ENCODE results near the gene AUTS2.

The AUTS2 gene

GRCh38 chr7:69847921-69848612 lies 249.8 kb downstream of the AUTS2 start:
- no peak for DNase-seq (ENCODE audit: low read depth in 2 of 2)

DNA sequence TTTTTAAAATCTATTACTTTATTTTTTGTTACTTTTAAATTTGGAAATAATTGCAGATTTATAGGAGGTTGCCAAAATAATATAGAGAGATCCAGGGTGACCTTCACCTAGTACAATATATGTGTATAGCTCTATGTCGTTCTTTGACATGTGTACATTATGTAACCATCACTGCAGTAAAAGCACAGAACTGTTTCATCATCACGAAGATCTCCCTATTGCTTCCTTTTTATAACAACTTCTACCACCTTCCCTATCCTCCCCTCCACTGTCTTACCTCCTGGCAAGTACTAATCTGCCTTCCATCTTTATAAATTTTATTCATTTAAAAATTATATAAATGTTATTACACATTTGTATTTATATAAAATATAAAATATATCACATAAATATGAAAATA lies 251.0 kb downstream of the AUTS2 start:
- no peak for DNase-seq (ENCODE audit: low read depth in 2 of 2)

GRCh38 chr7:69857014-69857413 lies 258.7 kb downstream of the AUTS2 start:
- no peak for DNase-seq (ENCODE audit: low read depth in 2 of 2)

- DNase-seq (ENCODE audit: low read depth in 2 of 2) = no peak
These were observed 260.2 kb downstream of the AUTS2 start for GRCh38 chr7:69858471-69858870.

- no peak for DNase-seq (ENCODE audit: low read depth in 2 of 2)
These were observed 261.1 kb downstream of the AUTS2 start for GRCh38 chr7:69859342-69859741.

GRCh38 chr7:69860486-69860885 lies 262.2 kb downstream of the AUTS2 start:
- DNase-seq (ENCODE audit: low read depth in 2 of 2) = no peak

DNA sequence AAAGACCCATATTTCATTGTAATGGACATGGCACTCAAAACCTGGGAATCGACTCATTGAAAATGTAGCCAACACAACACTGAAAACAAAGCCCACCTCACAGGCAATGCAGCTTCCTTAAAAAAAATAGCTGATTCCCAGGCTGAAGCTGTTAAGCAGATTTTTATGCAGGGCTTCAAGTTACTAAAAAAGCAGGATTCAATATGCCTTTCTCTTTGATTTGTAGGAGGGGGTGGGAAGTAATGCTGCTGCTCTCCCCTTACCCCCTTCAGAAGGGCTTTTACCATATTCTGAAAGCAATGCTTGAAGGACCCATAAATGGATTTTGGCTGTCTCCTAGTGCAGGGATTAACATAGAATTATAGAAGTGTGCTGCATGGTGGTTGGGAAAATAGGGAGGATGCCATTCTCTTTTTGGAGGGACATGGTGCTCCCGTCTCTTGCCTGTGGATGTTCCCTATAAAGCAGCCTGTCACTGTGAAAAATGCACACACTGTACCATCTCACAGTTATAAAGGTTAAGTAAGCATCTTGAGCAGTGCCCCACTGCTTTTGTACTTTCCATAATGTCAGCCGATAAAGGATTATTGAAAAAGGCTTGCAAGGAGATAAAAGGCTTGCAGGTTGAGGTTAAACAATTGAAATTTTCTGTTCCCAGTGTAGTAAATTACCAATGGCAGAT lies 262.8 kb downstream of the AUTS2 start:
- DNase-seq (ENCODE audit: low read depth in 2 of 2) = no peak

GRCh38 chr7:69862413-69863064 lies 264.3 kb downstream of the AUTS2 start:
- DNase-seq (ENCODE audit: low read depth in 2 of 2) = no peak

DNA sequence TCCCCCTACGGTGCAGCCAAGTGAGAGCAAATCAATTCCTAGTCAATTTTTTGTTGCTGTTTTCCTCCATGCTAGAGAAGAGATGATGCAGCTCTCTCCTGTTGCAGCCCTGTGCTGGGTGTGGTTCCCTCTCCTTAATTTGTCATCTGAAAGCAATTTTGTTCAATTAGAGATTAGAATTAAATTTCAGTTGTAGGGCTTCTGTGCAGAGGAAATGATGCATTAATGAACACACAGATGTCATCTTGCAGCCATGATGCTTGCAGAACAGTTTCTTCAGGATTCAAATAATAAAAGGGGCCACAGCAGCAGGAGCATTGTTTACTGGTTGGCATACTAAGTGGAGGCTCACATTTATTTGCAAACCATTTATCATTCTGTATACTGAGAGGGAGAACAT lies 266.0 kb downstream of the AUTS2 start:
- DNase-seq (ENCODE audit: low read depth in 2 of 2) = no peak

GRCh38 chr7:69864822-69865221 lies 266.5 kb downstream of the AUTS2 start:
- no peak for DNase-seq (ENCODE audit: low read depth in 2 of 2)

DNA sequence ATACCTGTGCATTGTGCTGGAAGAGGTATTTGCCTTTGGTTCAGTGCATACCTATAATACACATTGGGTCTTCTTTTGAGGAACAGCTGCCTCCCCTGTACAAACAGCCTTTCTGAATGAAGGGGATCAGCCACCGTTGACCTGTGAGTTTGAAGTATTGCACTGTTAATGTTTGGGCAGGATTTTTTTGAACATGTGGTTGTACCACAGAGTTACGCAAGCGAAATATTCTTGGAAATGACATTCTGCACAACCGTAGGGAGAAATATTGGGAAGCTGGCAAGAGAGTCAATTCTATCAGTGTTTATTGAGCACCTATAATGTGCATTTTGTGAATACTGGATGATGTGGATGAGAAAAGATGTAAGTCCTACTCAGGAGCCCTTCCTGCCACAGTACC lies 270.6 kb downstream of the AUTS2 start:
- DNase-seq (ENCODE audit: low read depth in 2 of 2) = no peak

DNA sequence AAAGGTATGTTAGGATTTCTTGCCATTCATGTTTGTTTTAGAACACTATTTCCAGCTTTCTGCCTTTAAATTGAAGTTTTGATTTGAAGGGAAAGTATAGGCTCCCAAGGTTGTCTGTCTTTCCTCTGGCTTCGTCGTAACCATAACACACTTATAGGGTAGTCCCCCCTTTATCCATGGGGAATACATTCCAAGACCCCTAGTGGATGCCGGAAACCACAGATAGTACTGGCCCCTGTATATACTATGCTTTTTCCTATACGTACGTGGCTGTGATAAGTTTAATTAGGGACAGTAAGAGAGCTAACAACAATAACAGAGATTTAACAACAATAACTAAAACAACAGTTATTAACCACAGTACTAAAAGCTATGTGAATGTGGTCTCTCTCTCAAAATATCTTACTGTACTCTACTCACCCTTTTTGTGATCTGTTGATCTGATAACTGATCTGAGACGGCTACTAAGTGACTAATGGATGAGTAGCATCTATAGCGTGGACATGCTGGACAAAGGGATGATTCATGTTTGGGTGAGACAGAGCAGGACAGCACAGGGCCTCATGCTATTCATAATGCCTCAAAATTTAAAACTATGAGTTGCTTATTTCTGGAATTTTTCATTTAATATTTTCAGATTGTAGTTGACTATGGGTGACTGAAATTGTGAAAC lies 273.1 kb downstream of the AUTS2 start:
- no peak for DNase-seq (ENCODE audit: low read depth in 2 of 2)

DNA sequence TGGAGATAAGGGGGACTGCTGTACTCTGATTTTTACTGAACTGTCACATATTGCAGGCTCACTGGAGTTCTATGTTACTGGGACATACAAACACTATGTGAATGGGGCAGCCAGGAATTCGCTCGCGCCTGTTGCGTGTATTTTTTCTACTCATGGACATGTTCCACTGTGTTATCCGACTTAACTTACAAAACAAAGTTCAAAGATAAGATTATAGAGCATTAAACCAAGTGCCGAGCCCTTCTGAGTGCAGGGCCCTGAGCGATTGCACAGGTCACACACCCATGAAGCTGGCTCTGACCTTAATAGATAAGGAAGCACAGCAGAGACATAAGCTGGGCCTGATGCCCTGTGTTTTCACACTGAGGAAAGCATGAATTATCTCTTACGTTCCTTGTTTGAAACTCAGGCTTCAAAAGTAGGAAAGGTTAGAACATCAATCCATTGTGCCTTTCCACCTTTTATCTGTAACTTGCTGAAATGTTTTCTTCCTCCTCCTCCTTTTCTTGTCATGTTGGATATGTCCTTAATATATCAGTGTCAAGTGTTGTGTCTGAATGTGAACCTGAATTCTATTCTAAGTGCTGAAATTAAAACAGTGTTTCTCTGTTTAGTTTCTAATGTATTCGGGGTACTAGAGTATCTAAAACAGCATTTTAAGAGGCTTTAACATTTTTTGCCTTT lies 273.8 kb downstream of the AUTS2 start:
- DNase-seq (ENCODE audit: low read depth in 2 of 2) = no peak

- DNase-seq (ENCODE audit: low read depth in 2 of 2) = no peak
These were observed 275.2 kb downstream of the AUTS2 start for GRCh38 chr7:69873512-69873911.

DNA sequence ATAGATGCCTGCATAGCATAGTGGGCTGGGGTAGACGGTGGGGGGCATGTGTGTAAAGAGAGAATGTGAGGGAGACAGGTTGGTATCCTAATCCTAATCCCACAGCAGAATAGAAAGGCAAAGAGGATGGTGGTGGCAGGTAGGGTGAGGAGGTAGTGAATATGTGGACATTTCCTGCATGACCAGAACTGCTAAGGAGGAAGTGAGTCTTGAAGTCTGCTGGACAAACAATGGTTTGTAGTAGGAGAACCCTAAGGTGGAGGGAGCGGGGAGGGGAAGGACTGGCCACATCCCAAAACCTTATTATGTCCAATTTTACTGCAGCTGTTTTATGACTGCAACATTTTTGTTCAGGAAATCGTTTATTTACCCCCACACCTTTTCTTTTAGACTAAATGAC lies 279.7 kb downstream of the AUTS2 start:
- no peak for DNase-seq (ENCODE audit: low read depth in 2 of 2)

DNA sequence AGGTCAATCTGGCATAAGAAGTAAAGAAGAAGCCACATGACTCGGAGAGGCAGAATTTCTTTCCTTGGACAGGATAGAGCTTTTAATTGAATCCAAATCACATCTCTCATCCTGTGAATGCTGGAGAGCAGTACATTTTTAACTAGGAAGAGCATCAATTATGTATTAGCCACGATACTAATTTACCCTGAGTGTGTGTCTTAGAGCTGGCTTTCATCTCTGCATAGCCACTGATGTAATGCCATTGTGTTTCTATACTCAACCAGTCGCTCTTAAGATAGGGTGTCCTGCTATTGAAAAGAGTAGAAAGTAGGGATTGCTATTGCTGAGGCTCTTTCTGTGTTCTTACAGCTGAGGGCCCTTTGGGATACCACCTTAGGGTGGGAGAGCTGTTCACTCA lies 280.3 kb downstream of the AUTS2 start:
- DNase-seq (ENCODE audit: low read depth in 2 of 2) = no peak

GRCh38 chr7:69879989-69880388 lies 281.7 kb downstream of the AUTS2 start:
- no peak for DNase-seq (ENCODE audit: low read depth in 2 of 2)

GRCh38 chr7:69880840-69881239 lies 282.6 kb downstream of the AUTS2 start:
- DNase-seq (ENCODE audit: low read depth in 2 of 2) = no peak

DNA sequence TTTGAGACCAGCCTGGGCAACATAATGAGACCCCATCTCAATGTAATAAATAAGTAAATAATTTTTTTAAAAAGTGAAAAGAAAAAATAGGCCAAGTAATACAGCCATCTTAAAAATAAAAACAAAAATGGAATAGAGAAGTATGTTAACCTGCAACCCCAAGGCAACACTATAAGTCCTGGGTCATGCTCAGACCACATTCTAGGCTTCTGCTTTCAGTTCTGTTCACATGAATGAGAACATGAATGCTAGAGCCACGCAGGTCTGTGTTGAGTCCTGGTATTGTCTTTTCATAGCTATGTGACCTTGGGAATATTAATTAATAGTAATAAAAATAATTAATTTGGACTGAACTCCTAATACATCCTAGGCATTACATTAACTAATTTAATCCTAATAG lies 284.0 kb downstream of the AUTS2 start:
- DNase-seq (ENCODE audit: low read depth in 2 of 2) = no peak

DNA sequence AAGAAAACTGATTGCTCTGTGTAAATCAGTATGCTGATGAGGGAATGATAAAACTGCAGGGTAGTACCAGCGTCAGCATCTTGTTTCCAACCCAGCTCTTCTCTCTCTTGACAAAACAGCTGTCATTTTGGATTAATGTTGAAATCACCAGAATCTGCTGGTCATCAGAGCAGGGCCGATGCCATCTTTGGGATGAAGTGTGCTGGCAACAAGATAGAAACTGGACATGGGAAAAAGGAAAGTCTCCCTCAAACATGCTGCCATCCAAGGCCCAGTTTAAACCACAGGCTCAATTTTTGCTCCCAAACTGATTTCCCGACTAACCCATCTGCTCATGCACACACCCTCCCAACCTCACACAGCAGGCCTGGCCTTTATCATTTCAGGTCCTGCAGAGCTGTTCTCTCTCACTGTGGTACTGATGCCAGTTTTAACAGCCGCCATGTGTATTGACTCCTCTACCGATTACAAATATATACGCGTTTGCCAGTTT lies 285.2 kb downstream of the AUTS2 start:
- DNase-seq (ENCODE audit: low read depth in 2 of 2) = no peak

- DNase-seq (ENCODE audit: low read depth in 2 of 2) = no peak
These were observed 287.2 kb downstream of the AUTS2 start for GRCh38 chr7:69885431-69885830.
